Effector CD8-positive, alpha-beta T cell (primary cell): Measurements from ENCODE around the gene ZC3H4.
"Not testable (repeated sequence)": the region's sequence is repeated elsewhere in the genome, so short reads cannot be mapped to it uniquely, and the experiment has no call there.

Experiments used
- DNase-seq: peaks from one replicate; lab custom pipeline; 2025; lab: John Stamatoyannopoulos, UW

The ZC3H4 gene

DNA sequence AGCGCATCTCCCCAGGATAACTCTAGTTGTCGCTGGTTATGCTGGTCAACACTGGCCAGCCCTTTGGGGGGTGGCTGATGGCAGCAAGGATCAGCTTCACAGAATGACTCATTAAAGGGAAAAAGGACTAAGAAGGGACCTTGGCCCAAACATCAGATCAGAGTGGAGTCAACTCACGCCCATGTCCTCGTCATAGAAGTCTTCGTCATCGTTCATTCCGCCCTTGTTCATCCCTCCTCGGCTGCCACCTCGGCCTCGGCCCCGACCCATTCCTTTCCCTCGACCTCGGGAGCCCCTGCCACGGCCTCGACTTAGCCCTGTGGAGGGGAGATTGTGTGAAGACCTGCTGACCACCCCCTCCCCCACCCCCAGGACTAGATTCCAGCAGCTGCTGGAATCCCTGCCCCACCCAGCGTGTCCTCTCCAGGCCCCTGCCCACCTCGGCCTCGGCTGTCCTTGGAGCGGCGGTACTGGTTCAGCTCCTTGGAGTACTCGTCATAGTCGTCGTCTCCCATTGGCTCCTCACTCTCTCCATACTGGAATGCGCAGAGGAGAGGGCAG, 28.6 kb downstream of the ZC3H4 start:
- DNase-seq: no peak

DNA sequence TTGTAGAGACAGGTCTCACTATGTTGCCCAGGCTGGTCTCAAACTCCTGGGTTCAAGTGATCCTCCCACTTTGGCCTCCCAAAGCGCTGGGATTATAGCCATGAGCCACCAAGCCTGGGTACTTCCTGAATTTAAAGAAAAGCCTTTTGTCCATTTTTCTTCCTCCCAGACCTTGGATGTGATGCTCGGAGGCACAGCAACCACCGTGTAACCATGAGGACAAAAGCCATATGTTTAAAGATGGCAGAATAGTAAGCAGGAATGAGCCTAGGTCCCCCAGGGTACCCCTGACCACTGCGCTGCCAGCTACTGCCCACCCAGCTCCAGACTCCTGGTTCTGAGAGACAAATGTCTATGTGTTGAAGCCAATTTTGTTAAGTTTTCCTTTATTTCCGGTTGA, 31.1 kb downstream of the ZC3H4 start:
- DNase-seq: no peak

DNA sequence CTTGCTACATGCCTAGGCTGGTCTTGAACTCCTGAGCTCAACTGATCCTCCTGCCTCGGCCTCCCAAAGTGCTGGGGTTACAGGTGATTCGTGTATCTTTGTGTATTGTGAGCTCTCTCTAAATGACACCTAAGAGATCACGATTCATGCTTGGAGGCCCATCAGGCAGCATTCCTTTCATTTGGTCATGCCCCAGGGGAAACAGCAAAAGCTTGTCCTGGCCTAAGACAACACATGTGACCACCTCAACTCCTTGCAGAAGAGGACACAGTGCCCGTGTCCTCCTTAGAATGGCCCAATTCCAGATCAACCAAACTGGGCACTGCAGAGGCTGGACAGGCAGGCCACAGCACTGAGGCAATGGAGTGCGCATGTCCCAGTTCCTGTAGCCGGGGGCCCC, 32.5 kb downstream of the ZC3H4 start:
- DNase-seq: no peak

DNA sequence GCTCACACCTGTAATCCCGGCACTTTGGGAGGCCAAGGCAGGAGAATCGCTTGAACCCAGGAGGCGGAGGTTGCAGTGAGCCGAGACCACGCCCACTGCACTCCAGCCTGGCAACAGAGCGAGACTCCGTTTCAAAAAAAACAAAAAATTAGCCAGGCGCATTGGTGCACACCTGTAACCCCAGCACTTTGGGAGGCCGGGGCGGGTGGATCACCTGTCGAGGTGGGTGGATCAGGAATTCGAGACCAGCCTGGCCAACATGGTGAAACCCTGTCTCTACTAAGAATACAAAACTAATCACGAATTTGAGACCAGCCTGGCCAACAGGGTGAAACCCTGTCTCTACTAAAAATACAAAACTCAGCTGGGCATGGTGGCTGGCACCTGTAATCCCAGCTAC, 35.2 kb downstream of the ZC3H4 start:
- DNase-seq: not testable (repeated sequence)

DNA sequence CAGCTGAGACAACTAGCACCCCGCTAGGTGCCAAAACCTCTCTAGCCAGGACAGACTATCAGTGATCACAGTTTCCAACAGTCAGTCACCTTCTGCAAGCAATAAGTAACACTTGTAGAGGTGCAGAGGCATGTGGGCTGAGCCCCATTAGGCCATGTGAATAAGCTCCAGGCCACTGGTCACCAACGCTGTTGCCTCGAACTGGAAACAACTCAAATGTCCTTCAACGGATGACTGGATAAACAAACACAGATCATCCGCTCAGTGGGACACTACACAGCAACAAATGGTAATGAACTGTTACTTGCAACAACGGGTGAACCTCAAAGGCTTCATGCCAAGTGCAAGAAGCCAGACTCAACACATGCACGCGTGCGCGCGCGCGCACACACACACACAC, 37.6 kb downstream of the ZC3H4 start:
- no peak for DNase-seq

DNA sequence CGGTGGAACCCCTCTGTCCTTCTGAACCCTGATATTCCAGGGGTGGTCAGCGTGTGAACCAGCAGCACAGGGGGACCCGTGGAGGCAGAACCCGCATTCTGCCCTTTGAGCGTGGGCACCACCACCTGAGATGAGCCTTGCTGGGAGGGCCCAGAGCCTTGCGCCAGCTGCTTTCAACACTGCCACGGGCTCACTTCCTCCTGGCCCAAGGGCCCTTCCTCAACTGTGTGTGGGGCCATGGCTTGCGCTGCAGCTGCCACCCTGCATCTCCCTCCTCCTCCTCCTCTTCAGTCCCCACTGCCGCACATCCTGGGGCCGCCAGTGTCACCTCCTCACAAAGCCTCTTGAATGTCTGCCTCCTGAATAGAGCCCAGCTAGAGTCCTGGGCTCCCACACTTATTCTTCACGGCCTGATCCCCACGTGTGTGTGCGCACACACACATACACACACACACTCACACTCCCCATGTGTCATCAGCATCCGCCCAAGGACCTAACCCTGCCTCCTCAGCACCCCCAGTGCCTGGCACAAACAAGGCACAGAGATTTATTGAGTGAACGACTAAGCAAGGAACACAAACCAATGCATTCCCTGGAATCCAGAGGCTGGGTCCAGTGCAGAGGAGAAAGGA, 38.3 kb downstream of the ZC3H4 start:
- no peak for DNase-seq

DNA sequence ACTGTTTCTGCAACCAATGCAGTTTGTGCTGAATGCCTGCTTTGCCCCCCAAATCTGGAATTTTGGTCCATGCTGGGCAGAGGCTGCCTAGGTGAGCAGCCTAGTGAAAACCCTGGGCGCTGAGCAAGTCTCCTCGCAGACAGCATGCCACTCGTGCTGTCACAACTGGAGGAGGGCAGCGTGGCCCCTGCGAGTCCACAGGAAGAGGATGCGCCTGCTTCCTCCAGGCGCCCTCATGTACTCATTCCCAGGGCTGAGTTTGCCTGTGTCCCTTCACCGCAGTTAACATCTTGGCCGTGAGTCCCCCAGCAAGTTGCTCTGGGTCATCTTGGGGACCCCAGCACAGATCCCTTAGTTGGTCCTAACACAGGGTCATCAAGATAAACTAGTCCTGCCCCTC, 39.0 kb downstream of the ZC3H4 start:
- DNase-seq: no peak

DNA sequence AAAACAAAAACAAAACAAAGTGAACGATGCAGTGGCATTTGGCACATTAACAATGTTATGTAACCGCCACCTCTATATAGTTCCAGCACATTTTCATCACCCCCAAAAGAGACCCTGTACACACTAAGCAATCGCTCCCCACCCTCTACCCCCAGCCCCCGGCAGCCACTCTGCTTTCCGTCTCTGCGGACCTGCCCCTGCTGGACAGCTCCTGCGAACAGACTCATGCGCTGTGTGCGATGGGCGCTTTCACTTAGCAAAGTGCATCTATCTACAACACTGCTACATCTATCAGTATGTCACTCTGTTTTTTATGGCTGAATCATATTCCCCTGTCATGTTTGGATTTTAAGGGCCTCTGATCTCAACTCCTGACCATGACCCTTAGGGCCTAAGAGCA, 40.0 kb downstream of the ZC3H4 start:
- no peak for DNase-seq

DNA sequence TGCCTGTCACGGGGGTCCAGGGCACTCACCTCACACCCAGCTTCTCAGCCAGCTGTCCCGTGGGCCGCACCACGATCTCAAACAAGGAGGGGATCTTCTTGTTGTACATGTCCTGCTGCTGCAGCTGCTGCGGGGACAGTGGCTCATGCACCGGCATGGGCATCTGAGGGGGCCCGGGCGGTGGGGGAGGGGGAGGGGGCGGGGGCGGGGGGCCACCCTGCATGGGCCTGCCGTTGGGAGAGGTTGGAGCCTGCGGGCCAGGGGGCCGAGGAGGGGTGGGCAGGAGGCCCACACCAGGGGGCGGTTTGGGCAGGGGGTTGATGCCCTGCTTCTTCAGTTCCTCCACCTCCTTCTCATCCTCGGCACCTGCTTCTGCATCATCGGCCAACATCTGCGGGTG, 41.3 kb downstream of the ZC3H4 start:
- no peak for DNase-seq

DNA sequence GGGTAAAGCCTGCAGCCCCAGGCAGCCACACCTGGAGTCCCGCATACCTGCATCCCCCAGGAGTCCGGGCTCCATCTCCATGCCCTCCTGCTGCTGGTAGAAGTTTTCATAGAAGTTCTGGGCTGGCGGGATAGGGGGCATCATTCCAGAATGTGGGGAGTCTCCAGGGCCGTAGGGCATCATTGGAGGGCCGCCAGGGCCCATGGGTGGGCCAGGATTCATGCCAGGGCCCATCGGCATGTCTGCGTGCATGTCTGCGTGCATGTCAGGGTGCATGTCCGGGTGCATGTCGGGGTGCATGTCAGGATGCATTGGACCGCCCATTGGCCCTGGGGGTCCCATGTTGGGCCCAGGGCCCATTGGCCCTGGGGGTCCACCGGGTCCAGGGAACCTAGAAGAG, 41.8 kb downstream of the ZC3H4 start:
- no peak for DNase-seq

DNA sequence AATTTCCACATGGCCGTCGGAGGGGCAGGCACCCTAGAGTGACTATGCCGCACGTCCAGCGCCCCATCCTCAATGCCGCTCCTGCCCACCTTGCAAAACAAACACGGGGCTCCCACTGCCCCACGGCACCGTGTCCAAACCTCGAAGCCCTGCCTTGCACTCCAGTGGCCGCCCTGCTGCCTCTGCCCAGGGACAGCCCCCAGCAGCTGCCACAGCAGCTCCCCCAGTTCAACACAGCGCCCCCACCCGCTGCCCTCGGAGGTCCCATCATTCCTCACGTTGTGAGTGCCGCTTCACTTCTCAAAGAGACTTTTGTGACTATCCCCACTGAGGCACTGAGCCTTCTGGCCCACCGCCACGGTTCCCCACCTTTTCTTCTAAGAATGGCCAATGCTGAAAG, 42.8 kb downstream of the ZC3H4 start:
- DNase-seq: no peak

DNA sequence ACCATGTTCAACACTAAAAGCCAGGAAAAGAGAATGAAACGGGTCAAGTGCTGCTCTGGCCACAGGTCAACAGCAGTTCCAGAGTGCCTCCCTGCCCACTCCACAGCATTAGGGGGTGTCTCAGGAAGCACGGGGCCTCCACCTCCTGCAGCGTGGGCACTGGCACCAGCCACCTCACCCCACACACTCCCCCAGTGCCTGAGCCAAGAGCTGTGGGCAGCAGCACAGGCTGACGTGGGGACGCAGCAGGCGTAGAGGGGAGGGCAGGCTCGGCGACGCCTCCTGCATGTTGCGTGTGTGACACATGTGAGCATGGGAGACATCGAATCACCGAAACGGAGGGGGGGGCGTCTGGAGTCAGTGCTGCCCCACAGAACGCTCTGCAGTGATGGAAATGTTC, 43.8 kb downstream of the ZC3H4 start:
- DNase-seq: no peak

DNA sequence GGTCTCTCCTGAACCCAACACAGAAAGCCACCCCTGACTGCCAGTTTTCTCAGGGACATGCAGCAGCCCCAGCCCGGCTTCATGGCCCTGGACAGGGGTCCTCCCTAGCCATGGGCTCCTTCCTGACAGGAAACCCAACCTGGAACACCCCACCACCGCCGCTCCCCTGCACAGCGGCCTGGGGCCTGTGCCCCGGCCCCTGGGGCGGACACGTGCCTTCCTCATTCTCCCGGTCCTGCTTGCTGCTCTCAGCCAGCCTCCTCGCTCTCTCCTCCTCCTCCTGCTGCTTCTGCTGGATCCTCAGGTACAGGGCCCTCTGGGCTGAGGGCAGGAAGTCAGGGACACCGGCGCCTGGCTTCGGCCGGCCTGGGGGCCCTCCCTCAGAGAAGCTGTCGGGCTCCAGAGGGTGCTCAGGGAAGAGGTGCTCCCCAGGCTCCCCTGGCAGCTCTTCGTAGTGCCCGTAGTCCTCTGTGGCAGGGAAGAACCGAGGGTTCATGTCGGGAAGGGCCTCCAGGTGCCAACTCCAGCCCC, 44.6 kb downstream of the ZC3H4 start:
- no peak for DNase-seq

DNA sequence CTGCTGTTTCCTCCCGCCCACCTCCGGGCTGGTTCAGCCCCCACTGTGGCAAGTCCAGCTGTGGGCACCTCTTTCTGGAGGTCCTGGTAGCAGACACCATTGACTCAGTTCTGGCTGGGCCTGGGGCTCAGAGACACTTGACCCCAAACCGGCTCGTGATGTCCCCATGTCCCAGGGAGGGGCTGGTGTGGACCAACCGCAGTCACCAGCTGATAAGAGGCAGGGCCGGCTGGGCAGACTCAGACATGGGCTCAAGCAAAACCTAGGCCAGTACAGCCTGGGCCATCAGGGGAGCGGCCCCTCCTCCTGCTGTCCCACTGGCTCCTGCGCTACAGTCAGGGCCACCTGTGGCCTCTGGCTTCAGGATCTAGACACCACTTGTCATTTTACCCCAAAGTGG, 45.3 kb downstream of the ZC3H4 start:
- DNase-seq: no peak

DNA sequence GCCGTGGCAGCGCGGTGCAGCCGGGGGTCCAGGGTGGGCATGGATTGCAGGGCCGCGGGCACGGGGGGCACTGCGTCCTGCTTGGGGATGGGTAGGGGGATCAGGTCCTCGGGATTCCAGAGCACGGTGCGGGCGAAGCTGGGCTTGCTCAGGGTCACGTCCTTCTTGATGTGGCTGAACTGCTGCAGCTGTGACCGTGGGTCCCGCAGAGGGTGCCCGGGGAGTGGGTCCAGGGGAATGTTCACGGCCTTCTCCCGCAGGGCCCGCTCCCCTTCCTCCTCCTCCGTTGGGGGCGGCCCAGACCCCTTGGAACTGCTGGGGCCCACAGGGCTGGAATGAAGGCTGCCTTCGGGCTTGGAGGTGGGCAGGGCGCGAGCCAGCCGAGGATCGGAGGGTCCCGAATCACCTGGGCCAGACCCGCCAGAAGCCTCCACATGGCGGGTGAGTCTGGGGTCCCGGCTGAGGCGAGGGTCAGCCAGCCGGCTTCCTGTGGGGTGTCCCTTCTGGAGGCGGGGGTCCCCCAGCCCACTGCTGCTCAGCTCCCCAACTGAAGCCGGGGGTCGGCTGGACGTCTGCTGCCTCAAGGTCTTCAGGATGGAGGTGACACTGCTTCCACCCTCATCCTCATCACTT, 46.2 kb downstream of the ZC3H4 start:
- DNase-seq: no peak

DNA sequence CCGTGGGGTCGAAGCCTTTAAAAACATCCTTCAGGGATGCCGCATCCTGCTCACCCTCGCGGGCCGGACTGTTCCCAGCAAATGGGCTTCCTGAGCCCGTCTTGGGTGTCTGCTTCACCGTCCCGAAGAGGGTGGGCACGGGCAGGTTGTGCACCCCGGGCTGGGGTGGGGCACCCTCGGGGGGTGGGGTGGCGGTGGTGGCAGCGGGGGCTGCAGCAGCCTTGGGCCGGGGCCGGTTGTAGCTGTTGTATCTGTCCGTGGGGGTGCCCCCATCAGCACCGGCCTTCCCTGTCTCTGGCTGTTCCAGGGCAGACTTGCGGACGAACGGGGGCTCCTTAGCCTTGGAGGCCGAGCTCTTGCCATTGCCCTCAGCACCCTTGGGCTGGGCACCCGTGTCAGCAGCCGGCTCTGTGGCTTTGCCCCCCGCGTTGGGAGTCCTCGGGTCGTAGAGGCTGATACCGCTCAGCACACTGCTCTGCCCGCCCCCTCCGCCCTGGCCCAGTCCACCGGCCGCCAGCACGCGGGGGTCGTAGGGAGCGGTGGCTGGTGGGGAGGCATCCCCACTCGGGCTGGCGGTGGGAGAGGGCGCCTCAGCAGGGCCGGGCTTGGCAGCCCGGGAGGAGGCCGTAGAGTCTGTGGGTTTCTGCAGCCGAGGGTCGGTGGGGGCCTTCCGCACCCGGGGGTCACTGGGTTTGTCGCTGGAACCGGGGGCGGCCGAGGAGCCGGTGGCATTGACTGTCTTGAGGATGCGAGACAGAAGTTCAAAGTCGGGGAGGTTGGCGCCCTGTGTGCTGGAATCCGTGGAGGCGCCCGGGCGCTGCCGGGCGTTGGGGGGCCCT, 47.0 kb downstream of the ZC3H4 start:
- DNase-seq: no peak

DNA sequence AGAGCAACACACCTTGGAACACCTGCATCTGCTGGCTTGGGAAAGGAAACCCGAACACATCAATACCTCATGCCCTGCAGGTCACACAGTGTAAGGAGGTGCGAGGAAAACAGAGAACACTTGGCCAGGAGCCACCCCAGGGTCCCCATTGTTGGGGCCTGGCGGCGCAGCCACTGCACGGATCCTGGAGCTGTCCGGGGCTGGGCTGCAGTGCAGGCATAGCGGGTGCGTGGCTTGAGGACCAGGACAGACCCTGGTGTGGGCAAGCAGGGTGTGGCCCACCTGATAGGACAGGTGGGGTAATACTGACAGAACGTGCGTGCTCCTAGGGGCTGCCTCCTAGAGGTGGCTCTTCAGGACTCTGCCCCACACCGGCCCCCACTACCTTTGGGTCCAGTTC, 48.3 kb downstream of the ZC3H4 start:
- DNase-seq: no peak

DNA sequence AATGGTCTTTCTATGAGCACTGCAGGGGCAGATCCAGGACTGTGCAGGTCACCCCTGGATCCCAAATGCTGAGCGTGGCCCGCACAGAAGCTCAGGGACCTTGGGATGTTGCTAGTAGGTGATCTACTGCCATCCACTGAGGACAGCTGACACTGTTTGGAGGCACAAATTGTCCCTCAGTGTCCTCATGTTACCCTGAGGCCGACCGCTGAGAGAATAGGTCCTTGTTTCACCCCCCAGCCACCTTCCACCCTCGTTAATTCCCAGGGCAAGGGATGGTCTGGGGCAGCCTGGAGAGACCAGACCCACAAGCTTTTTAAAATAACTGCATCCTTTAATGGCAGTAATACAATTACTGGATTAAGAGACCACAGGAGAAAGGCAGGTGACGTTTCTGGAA, 49.7 kb downstream of the ZC3H4 start:
- DNase-seq: no peak

DNA sequence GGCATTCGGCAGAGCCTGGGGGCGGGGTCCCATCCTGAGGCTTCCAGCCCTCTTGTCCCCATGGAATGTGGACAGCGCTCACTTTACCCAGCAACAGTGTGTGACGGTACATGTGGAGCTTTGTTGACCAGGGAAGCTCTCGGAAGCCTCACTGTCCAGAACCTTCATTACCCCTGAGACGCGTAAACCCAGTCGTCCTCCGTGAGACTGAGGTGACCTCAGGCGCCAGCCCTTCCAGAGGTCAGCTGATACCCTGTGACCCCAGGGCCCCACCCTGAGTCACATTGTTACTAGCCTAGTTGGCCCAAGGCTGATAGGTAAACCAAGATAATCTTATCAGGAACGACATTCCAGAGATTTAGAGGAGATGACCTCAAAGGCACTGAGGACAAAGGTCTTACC, 55.0 kb downstream of the ZC3H4 start:
- DNase-seq: no peak

DNA sequence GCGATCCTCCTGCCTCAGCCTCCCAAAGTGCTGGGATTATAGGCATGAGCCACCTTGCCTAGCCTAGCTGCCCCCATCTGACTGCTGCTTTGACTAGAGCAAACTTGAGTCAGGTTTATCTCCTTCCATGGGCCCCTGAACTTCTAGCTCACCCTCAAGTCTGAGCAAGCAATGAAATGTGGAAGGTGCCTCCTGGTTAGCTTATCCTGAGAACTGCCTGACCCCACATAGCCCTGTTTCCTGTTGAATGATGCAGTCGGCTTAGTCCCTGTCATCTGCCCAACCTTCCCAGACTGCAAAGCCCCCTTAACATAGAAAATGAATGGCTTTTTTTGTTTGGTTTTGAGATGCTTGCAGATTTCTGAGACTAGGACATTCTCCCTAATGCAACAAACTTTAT, 56.2 kb downstream of the ZC3H4 start:
- DNase-seq: no peak

DNA sequence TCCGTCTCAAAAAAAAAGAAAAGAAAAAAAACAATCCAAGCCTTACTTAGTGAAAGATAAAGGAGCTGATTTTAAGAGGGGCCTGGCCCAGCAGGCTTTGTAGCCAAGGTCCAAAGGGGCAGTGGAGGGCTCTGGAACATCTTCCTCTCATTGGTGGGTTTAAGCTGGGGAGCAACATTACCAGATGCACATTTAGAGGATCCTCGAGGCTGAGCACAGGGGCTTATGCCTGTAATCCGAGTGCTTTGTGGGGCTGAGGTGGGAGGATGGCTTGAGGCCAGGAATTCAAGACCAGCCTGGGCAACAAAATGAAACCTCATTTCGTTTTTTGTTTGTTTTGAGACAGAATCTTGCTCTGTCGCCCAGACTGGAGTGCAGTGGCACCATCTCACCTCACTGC, 57.2 kb downstream of the ZC3H4 start:
- DNase-seq: no peak

DNA sequence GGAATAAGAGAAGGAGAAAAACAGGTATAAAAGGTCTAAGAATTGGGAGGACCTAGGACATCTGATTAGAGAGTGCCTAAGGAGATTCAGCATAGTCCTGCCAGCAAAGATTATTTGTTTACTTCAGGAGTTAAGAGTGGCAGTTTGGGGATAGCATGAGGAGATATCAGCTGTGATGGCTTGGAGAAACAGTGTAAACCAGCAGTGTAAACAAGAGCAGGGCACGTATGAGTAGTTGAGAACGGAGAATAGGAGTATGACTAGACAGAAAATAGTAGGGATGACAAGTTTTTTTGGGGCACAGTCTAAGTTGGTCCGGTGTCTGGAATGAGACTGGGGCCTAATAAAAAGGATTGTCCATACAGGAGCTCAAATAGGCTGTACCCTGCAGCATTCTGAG, 63.0 kb downstream of the ZC3H4 start:
- not testable (repeated sequence) for DNase-seq

DNA sequence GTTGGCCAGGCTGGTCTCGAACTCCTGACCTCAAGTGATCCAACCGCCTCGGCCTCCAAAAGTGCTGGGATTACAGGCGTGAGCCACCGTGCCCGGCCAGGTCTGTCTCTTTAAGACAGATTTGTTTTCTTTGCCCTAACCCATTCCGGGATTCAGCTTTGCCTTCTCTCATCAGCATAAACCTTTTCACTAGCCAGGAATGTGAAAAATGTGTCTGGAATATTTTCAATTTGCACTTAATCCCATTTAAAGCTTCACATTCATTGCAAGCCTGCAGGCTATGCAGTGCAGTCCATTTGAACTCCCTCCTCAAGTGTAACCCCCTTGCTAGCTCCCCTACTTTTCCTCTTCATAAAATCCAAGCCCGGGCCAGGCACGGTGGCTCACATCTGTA, 64.3 kb downstream of the ZC3H4 start:
- no peak for DNase-seq
